H7 (cell line): Measurements from ENCODE around the gene IL17RD. TPM values are rescaled to one million over a fixed set of nuclear protein-coding genes. Genes with fewer than 3 reads are reported as not detected.
"Not testable (repeated sequence)": the region's sequence is repeated elsewhere in the genome, so short reads cannot be mapped to it uniquely, and the experiment has no call there.

ENCODE experiments used
- DNase-seq: peaks from one replicate; pipeline ENCODE4 v3.0.0; 2012
- H3K27me3 ChIP-seq: 2 replicates; pipeline ENCODE4 v1.6.0; 2011; ENCODE audit warnings: mild to moderate bottlenecking, low read length; ENCODE audit not compliant: control insufficient read depth, insufficient read depth
- H3K36me3 ChIP-seq: replicated peaks from 2 replicates; pipeline ENCODE4 v1.5.1; 2011; ENCODE audit warnings: low read length; ENCODE audit not compliant: control insufficient read depth, insufficient read depth
- H3K4me3 ChIP-seq: 2 replicates; pipeline ENCODE4 v1.5.1; 2011; ENCODE audit warnings: low read depth, mild to moderate bottlenecking, control low read depth, low read length, moderate library complexity; ENCODE audit not compliant: insufficient read depth
- total RNA-seq: library from RNA; depleted of rRNA; stranded (reverse); fragments of >200 nt; shearing (Covaris generic); gene quantifications from 2 replicates; pipeline ENCODE4 v1.2.3, GENCODE V29; 2014

Gene IL17RD
- total RNA-seq, 1 experiment from 2014 or later = 33.4 TPM

- no peaks in the 10 kb centered on the region for H3K27me3 ChIP-seq
- peaks cover 26% of the 10 kb centered on the region for H3K36me3 ChIP-seq
These were observed 66.5 kb downstream of the IL17RD start for GRCh38 chr3:57098418-57099310.

GRCh38 chr3:57097536-57097935 lies 67.6 kb downstream of the IL17RD start:
- H3K36me3 ChIP-seq = peaks cover 28% of the 10 kb centered on the region
- no peak overlapping the region for H3K4me3 ChIP-seq
- no peak for DNase-seq
- H3K27me3 ChIP-seq = no peaks in the 10 kb centered on the region

More at GRCh38 chr3:57098418-57099310, 66.5 kb downstream of the IL17RD start:
- no peak for DNase-seq
- H3K4me3 ChIP-seq = no peak overlapping the region

GRCh38 chr3:57095363-57095762 lies 69.8 kb downstream of the IL17RD start:
- no peaks in the 10 kb centered on the region for H3K27me3 ChIP-seq
- DNase-seq = no peak
- H3K4me3 ChIP-seq = no peak overlapping the region
- peaks cover 25% of the 10 kb centered on the region for H3K36me3 ChIP-seq

- DNase-seq = no peak
These were observed 70.6 kb downstream of the IL17RD start for GRCh38 chr3:57094575-57094974.

GRCh38 chr3:57093971-57094535 lies 71.1 kb downstream of the IL17RD start:
- Histone ChIP-seq H3K4me3 (no peak overlapping the region), H3K27me3 (no peaks in the 10 kb centered on the region), H3K36me3 (peaks cover 25% of the 10 kb centered on the region)
- DNase-seq = no peak

More at GRCh38 chr3:57094575-57094974, 70.6 kb downstream of the IL17RD start:
- Histone ChIP-seq H3K36me3 (peaks cover 25% of the 10 kb centered on the region), H3K27me3 (no peaks in the 10 kb centered on the region), H3K4me3 (no peak overlapping the region)

- no peaks in the 10 kb centered on the region for H3K27me3 ChIP-seq
- H3K4me3 ChIP-seq = no peak overlapping the region
These were observed 71.7 kb downstream of the IL17RD start for GRCh38 chr3:57093489-57093888.

GRCh38 chr3:57091521-57092273 lies 73.5 kb downstream of the IL17RD start:
- Histone ChIP-seq H3K27me3 (no peaks in the 10 kb centered on the region), H3K36me3 (peaks cover 10% of the 10 kb centered on the region), H3K4me3 (no peak overlapping the region)
- DNase-seq = no peak

More at GRCh38 chr3:57093489-57093888, 71.7 kb downstream of the IL17RD start:
- no peak for DNase-seq
- peaks cover 19% of the 10 kb centered on the region for H3K36me3 ChIP-seq

- Histone ChIP-seq H3K36me3 (peaks cover 2% of the 10 kb centered on the region), H3K27me3 (no peaks in the 10 kb centered on the region), H3K4me3 (no peak overlapping the region)
- no peak for DNase-seq
These were observed 76.1 kb downstream of the IL17RD start for GRCh38 chr3:57089043-57089442.

- no peak overlapping the region for H3K4me3 ChIP-seq
- DNase-seq = no peak
- peaks cover under 1% of the 10 kb centered on the region for H3K36me3 ChIP-seq
- no peaks in the 10 kb centered on the region for H3K27me3 ChIP-seq
These were observed 76.7 kb downstream of the IL17RD start for GRCh38 chr3:57088503-57088902.

- H3K4me3 ChIP-seq = no peak overlapping the region
- H3K27me3 ChIP-seq = no peaks in the 10 kb centered on the region
- H3K36me3 ChIP-seq = no peaks in the 10 kb centered on the region
- DNase-seq = no peak
These were observed 77.6 kb downstream of the IL17RD start for GRCh38 chr3:57087361-57088092.

GRCh38 chr3:57086201-57086600 lies 79.0 kb downstream of the IL17RD start:
- Histone ChIP-seq H3K4me3 (no peak overlapping the region), H3K27me3 (no peaks in the 10 kb centered on the region), H3K36me3 (no peaks in the 10 kb centered on the region)
- no peak for DNase-seq

- H3K4me3 ChIP-seq = no peak overlapping the region
- no peak for DNase-seq
These were observed 79.9 kb downstream of the IL17RD start for GRCh38 chr3:57085211-57085610.

GRCh38 chr3:57083266-57083995 lies 81.7 kb downstream of the IL17RD start:
- not testable (repeated sequence) for H3K27me3 ChIP-seq, H3K36me3 ChIP-seq, DNase-seq, H3K4me3 ChIP-seq

More at GRCh38 chr3:57085211-57085610, 79.9 kb downstream of the IL17RD start:
- Histone ChIP-seq H3K36me3 (no peaks in the 10 kb centered on the region), H3K27me3 (peaks cover 1% of the 10 kb centered on the region; the same call in 1 of the 2 replicates)
